AML-193 (cell line): ENCODE data around the gene OPCML.

ENCODE experiments used
- DNase-seq, 2 experiments: peaks; one replicate each; lab custom pipeline; 2025; lab: John Stamatoyannopoulos, UW

Gene OPCML

GRCh38 chr11:133026952-133027351, 505.3 kb downstream of the OPCML start:
- no peak for DNase-seq

GRCh38 chr11:133024301-133024700, 508.0 kb downstream of the OPCML start:
- no peak for DNase-seq

- no peak for DNase-seq
Observed at GRCh38 chr11:133023232-133023631, 509.1 kb downstream of the OPCML start.

GRCh38 chr11:133021553-133021952, 510.7 kb downstream of the OPCML start:
- DNase-seq = no peak

- no peak for DNase-seq
Observed at GRCh38 chr11:133020372-133020714, 512.0 kb downstream of the OPCML start.

GRCh38 chr11:133019545-133020371, 512.5 kb downstream of the OPCML start:
- no peak for DNase-seq

GRCh38 chr11:133015457-133015856, 516.8 kb downstream of the OPCML start:
- no peak for DNase-seq

GRCh38 chr11:133014337-133014736, 518.0 kb downstream of the OPCML start:
- DNase-seq = no peak

- no peak for DNase-seq
Observed at GRCh38 chr11:133012803-133013202, 519.5 kb downstream of the OPCML start.

GRCh38 chr11:133011604-133012003, 520.7 kb downstream of the OPCML start:
- DNase-seq = no peak

GRCh38 chr11:133007027-133007584, 525.2 kb downstream of the OPCML start:
- no peak for DNase-seq

GRCh38 chr11:133004369-133004768, 527.9 kb downstream of the OPCML start:
- no peak for DNase-seq

- no peak for DNase-seq
Observed at GRCh38 chr11:132999516-132999915, 532.8 kb downstream of the OPCML start.

- no peak for DNase-seq
Observed at GRCh38 chr11:132999031-132999430, 533.3 kb downstream of the OPCML start.

- no peak for DNase-seq
Observed at GRCh38 chr11:132997396-132997795, 534.9 kb downstream of the OPCML start.

- no peak for DNase-seq
Observed at GRCh38 chr11:132994966-132995365, 537.3 kb downstream of the OPCML start.

- DNase-seq = no peak
Observed at GRCh38 chr11:132993991-132994502, 538.3 kb downstream of the OPCML start.

GRCh38 chr11:132992838-132993631, 539.3 kb downstream of the OPCML start:
- DNase-seq = no peak

- DNase-seq = no peak
Observed at GRCh38 chr11:132988411-132988810, 543.9 kb downstream of the OPCML start.

- DNase-seq = no peak
Observed at GRCh38 chr11:132987936-132988335, 544.4 kb downstream of the OPCML start.

GRCh38 chr11:132983641-132983978, 548.7 kb downstream of the OPCML start:
- DNase-seq = no peak

- DNase-seq = no peak
Observed at GRCh38 chr11:132982772-132983640, 549.3 kb downstream of the OPCML start.
